Neural cell (in vitro differentiated cells): ENCODE data around the gene BCL2. TPM values are rescaled to one million over a fixed set of nuclear protein-coding genes. Genes with fewer than 3 reads are reported as not detected.

Source experiments
- H2AFZ ChIP-seq: fragments of 200-600, 300-800 bp; sonication (generic), shearing (Covaris generic); 2 replicates; pipeline ENCODE4 v1.6.0; 2014; ENCODE audit warnings: low read depth, mild to moderate bottlenecking, antibody characterized with exemption, low read length, moderate library complexity
- H3F3A ChIP-seq: fragments of 200-600 bp; shearing (Covaris generic); 2 replicates; pipeline ENCODE4 v1.6.1; 2016; ENCODE audit warnings: mild to moderate bottlenecking, moderate library complexity, mixed read lengths, antibody characterized with exemption, low read length; ENCODE audit not compliant: insufficient read depth, poor library complexity, severe bottlenecking
- H3K27ac ChIP-seq: fragments of 200-600, 300-800 bp; sonication (generic), shearing (Covaris generic); 2 replicates; pipeline ENCODE4 v1.5.1; 2014; ENCODE audit warnings: mild to moderate bottlenecking, low read length, moderate library complexity
- H3K27me3 ChIP-seq: fragments of 300-800, 200-600 bp; sonication (generic), shearing (Covaris generic); 2 replicates; pipeline ENCODE4 v1.6.0; 2014; ENCODE audit warnings: mild to moderate bottlenecking, low read depth, low read length, moderate library complexity; ENCODE audit not compliant: insufficient read depth
- H3K36me3 ChIP-seq: fragments of 300-800, 200-600 bp; sonication (generic), shearing (Covaris generic); 2 replicates; pipeline ENCODE4 v1.5.1; 2014; ENCODE audit warnings: mild to moderate bottlenecking, antibody characterized with exemption, low read length, moderate library complexity; ENCODE audit not compliant: insufficient read depth
- H3K4me2 ChIP-seq: fragments of 300-800, 200-600 bp; sonication (generic), shearing (Covaris generic); 2 replicates; pipeline ENCODE4 v1.6.0; 2014; ENCODE audit warnings: mild to moderate bottlenecking, low read length
- H3K4me3 ChIP-seq: fragments of 300-800, 200-600 bp; sonication (generic), shearing (Covaris generic); 2 replicates; pipeline ENCODE4 v1.5.1; 2014; ENCODE audit warnings: mild to moderate bottlenecking, low read length, moderate library complexity
- H3K79me2 ChIP-seq: fragments of 200-600 bp; shearing (Covaris generic); replicated peaks from 2 replicates; pipeline ENCODE4 v1.6.0; 2014; ENCODE audit warnings: mild to moderate bottlenecking, low read length, moderate library complexity; ENCODE audit not compliant: insufficient read depth
- H3K9ac ChIP-seq: fragments of 300-800, 200-600 bp; sonication (generic), shearing (Covaris generic); 2 replicates; pipeline ENCODE4 v1.6.1; 2016; ENCODE audit warnings: mild to moderate bottlenecking, low read length, mixed read lengths
- H3K9me2 ChIP-seq: fragments of 200-600 bp; shearing (Covaris generic); 2 replicates; pipeline ENCODE4 v1.6.1; 2016; ENCODE audit warnings: mild to moderate bottlenecking, low read length, mixed read lengths; ENCODE audit not compliant: insufficient read depth
- H3K9me3 ChIP-seq: fragments of 200-600, 300-800 bp; sonication (generic), shearing (Covaris generic); 2 replicates; pipeline ENCODE4 v1.6.1; 2016; ENCODE audit warnings: mild to moderate bottlenecking, mixed run types, low read length, moderate library complexity, mixed read lengths
- H4K20me1 ChIP-seq: fragments of 200-600 bp; shearing (Covaris generic); 2 replicates; pipeline ENCODE4 v1.6.1; 2016; ENCODE audit warnings: mild to moderate bottlenecking, mixed run types; ENCODE audit not compliant: insufficient read depth
- CTCF ChIP-seq: fragments of 450-650 bp; IDR thresholded peaks from 2 replicates; pipeline ENCODE4 v1.5.1; 2014; ENCODE audit warnings: antibody characterized with exemption, mild to moderate bottlenecking, moderate library complexity; ENCODE audit not compliant: poor library complexity, severe bottlenecking
- EP300 ChIP-seq: fragments of 450-650 bp; conservative IDR thresholded peaks from 2 replicates; pipeline ENCODE4 v1.6.1; 2014; ENCODE audit warnings: antibody characterized with exemption, mild to moderate bottlenecking, moderate library complexity; ENCODE audit not compliant: poor library complexity, severe bottlenecking
- EZH2 ChIP-seq: fragments of 200-600, 300-800 bp; shearing (Covaris generic), sonication (generic); IDR thresholded peaks from 2 replicates; pipeline ENCODE4 v1.6.1; 2014; ENCODE audit warnings: antibody characterized with exemption, low read length, borderline replicate concordance, mild to moderate bottlenecking; ENCODE audit not compliant: insufficient read depth, poor library complexity, severe bottlenecking
- MXI1 ChIP-seq: fragments of 450-650 bp; conservative IDR thresholded peaks from 2 replicates; pipeline ENCODE4 v1.6.1; 2014; ENCODE audit warnings: antibody characterized with exemption, mild to moderate bottlenecking; ENCODE audit not compliant: poor library complexity, severe bottlenecking
- POLR2AphosphoS5 ChIP-seq: IDR thresholded peaks from 2 replicates; pipeline ENCODE4 v1.6.1; 2012
- RAD21 ChIP-seq: fragments of 450-650 bp; conservative IDR thresholded peaks from 2 replicates; pipeline ENCODE4 v1.6.1; 2014; ENCODE audit warnings: antibody characterized with exemption, mild to moderate bottlenecking, moderate library complexity
- SMC3 ChIP-seq: fragments of 450-650 bp; conservative IDR thresholded peaks from 2 replicates; pipeline ENCODE4 v1.6.1; 2014; ENCODE audit warnings: antibody characterized with exemption, mild to moderate bottlenecking, moderate library complexity; ENCODE audit not compliant: poor library complexity
- TAF1 ChIP-seq: IDR thresholded peaks from 2 replicates; pipeline ENCODE4 v1.6.1; 2012; ENCODE audit warnings: low read depth
- polyA plus RNA-seq: library from polyadenylated mRNA; depleted of rRNA; stranded (reverse); fragments of >200 nt; gene quantifications from 2 replicates; pipeline ENCODE4 v1.2.3, GENCODE V29; 2014
- TF ChIP-seq, protein P1 (sequence below): IDR thresholded peaks from 2 replicates; pipeline ENCODE4 v1.6.1; 2012; ENCODE audit warnings: borderline replicate concordance

BCL2 gene
- polyA plus RNA-seq, 1 donor from 2014 or later: 3.4 TPM

DNA sequence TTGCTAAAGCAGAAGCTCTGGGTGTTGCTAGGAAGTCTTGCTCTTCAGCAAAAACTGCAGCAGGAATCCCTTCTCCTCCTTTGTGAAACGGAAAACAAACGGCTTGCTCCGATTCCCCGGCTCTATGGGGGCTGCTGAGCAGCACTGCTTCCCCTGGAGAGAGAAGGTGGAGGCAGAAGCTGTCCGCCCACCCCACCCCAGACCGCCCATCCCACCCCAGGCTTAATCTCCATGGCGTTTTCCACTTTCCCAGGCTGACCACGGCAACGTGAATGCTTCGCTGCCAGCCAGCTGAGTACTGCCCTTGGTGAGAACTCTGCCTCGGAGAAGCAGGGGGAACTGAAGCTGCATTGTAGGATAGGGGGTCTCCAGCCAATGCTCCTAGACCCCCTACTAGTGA lies 139.2 kb downstream of the BCL2 start:
- no peaks in the 10 kb centered on the region for H4K20me1 ChIP-seq
- H3K79me2 ChIP-seq: no peaks in the 10 kb centered on the region
- no peak overlapping the region for H3K4me3 ChIP-seq
- no peaks in the 10 kb centered on the region for H3K9me2 ChIP-seq
- H3K27ac ChIP-seq: no peak overlapping the region
- no peak overlapping the region for H2AFZ ChIP-seq
- H3F3A ChIP-seq: no peaks in the 10 kb centered on the region
- TF ChIP-seq EZH2 (no peak), MXI1 (no peak), CTCF (no peak), EP300 (no peak), SMC3 (no peak), TAF1 (no peak), RAD21 (no peak), POLR2AphosphoS5 (no peak)
- TF ChIP-seq, protein P1, sequence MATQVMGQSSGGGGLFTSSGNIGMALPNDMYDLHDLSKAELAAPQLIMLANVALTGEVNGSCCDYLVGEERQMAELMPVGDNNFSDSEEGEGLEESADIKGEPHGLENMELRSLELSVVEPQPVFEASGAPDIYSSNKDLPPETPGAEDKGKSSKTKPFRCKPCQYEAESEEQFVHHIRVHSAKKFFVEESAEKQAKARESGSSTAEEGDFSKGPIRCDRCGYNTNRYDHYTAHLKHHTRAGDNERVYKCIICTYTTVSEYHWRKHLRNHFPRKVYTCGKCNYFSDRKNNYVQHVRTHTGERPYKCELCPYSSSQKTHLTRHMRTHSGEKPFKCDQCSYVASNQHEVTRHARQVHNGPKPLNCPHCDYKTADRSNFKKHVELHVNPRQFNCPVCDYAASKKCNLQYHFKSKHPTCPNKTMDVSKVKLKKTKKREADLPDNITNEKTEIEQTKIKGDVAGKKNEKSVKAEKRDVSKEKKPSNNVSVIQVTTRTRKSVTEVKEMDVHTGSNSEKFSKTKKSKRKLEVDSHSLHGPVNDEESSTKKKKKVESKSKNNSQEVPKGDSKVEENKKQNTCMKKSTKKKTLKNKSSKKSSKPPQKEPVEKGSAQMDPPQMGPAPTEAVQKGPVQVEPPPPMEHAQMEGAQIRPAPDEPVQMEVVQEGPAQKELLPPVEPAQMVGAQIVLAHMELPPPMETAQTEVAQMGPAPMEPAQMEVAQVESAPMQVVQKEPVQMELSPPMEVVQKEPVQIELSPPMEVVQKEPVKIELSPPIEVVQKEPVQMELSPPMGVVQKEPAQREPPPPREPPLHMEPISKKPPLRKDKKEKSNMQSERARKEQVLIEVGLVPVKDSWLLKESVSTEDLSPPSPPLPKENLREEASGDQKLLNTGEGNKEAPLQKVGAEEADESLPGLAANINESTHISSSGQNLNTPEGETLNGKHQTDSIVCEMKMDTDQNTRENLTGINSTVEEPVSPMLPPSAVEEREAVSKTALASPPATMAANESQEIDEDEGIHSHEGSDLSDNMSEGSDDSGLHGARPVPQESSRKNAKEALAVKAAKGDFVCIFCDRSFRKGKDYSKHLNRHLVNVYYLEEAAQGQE: no peak
- no peak overlapping the region for H3K9ac ChIP-seq
- no peak overlapping the region for H3K4me2 ChIP-seq
- no peaks in the 10 kb centered on the region for H3K27me3 ChIP-seq
- no peaks in the 10 kb centered on the region for H3K36me3 ChIP-seq
- no peaks in the 10 kb centered on the region for H3K9me3 ChIP-seq

GRCh38 chr18:63179422-63179821 lies 140.1 kb downstream of the BCL2 start:
- Histone ChIP-seq H3K36me3 (no peaks in the 10 kb centered on the region), H3K4me2 (no peak overlapping the region), H3K9ac (no peak overlapping the region), H4K20me1 (no peaks in the 10 kb centered on the region), H3K27ac (no peak overlapping the region), H3K27me3 (no peaks in the 10 kb centered on the region), H2AFZ (no peak overlapping the region), H3K4me3 (no peak overlapping the region), H3K9me3 (no peaks in the 10 kb centered on the region), H3F3A (no peaks in the 10 kb centered on the region), H3K79me2 (no peaks in the 10 kb centered on the region), H3K9me2 (no peaks in the 10 kb centered on the region)
- TF ChIP-seq RAD21: no peak
- no peak for TF ChIP-seq SMC3
- no peak for TF ChIP-seq CTCF
- TF ChIP-seq MXI1: no peak
- no peak for TF ChIP-seq POLR2AphosphoS5
- TF ChIP-seq, protein P1: no peak
